Ascending aorta (tissue), 2 donors: ENCODE measurements around the gene ZNF33B. TPM values are rescaled to one million over a fixed set of nuclear protein-coding genes. Genes with fewer than 3 reads are reported as not detected.

Experiments
- DNase-seq, 2 donors: peaks; one replicate each; pipeline ENCODE4 v3.0.0-alpha.2; 2019; ENCODE audit warnings: low spot score in 2 of 2
- H3K27ac ChIP-seq, 2 donors: fragments of 200-600 bp; sonication (generic); one replicate each; pipeline ENCODE4 v1.5.1; 2016 to 2017; ENCODE audit warnings: mild to moderate bottlenecking in 1 of 2
- H3K27me3 ChIP-seq: fragments of 200-600 bp; sonication (generic); one replicate; pipeline ENCODE4 v1.5.1; 2017
- H3K36me3 ChIP-seq, 2 donors: fragments of 200-600 bp; sonication (generic); one replicate each; pipeline ENCODE4 v1.5.1; 2016
- H3K4me1 ChIP-seq, 2 donors: fragments of 200-600 bp; sonication (generic); one replicate each; pipeline ENCODE4 v1.5.1; 2016 to 2017; ENCODE audit warnings: mild to moderate bottlenecking in 1 of 2
- H3K4me3 ChIP-seq, 2 donors: fragments of 200-600 bp; sonication (generic); one replicate each; pipeline ENCODE4 v1.5.1; 2016 to 2017; ENCODE audit warnings: mild to moderate bottlenecking in 1 of 2
- H3K9me3 ChIP-seq, 2 donors: fragments of 200-600 bp; sonication (generic); one replicate each; pipeline ENCODE4 v1.5.1; 2016
- CTCF ChIP-seq, 3 experiments: fragments of 200-600 bp in 2 of 3; fragments of 450-650 bp in 1 of 3; sonication (generic) in 2 of 3; IDR thresholded peaks; one replicate each; pipeline ENCODE4 v1.5.1; 2016 to 2019; ENCODE audit warnings: antibody characterized with exemption in 3 of 3, mild to moderate bottlenecking in 1 of 3, moderate library complexity in 1 of 3
- intact Hi-C: fragments of 100-400 bp; cut with DNase I; formaldehyde crosslinking; loops from one replicate; pipeline ENCODE4 v1.15.1; 2023
- total RNA-seq: library from RNA; depleted of rRNA; stranded (reverse); fragments of >200 nt; gene quantifications from one replicate; pipeline ENCODE4 v1.1.0, GENCODE V29; 2016

ZNF33B gene
- total RNA-seq, 1 donor from 2014 or later: 8.6 TPM

DNA sequence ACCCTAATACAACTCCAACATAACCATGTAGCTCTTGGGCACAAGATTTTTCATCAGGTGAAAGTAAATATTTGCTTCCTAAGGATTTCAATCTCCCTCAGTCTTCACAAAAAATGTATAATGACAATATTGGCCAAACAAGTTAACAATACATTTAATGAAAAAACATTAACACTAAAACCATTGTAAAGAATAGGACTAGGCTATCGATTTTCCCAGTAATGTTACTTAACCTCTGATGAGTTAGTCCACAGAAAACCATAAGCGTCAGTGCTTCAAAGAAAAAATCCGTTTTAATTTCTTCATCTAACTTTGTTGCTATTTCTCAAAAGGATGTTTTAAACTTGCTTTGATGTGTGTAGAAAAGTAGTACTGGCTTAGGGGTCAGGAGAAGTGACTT lies 1.2 kb downstream of the ZNF33B start:
- no peak for DNase-seq
- no peaks in the 10 kb centered on the region for H3K36me3 ChIP-seq
- intact Hi-C loops: loop anchor here (5.0 to 10.0 kb wide), 3 partner anchors 85 to 145 kb away; partner anchors contain the start of gene BMS1
- no peaks in the 10 kb centered on the region for H3K4me1 ChIP-seq
- peak overlapping the region in 1 of 2 donors; percentile 82 for H3K4me3 ChIP-seq
- H3K9me3 ChIP-seq: no peaks in the 10 kb centered on the region
- no peak for TF ChIP-seq CTCF (IDR thresholded peaks at IDR 0.05)
- H3K27me3 ChIP-seq: no peaks in the 10 kb centered on the region
- peak overlapping the region; percentile 90 to 91 for H3K27ac ChIP-seq

DNA sequence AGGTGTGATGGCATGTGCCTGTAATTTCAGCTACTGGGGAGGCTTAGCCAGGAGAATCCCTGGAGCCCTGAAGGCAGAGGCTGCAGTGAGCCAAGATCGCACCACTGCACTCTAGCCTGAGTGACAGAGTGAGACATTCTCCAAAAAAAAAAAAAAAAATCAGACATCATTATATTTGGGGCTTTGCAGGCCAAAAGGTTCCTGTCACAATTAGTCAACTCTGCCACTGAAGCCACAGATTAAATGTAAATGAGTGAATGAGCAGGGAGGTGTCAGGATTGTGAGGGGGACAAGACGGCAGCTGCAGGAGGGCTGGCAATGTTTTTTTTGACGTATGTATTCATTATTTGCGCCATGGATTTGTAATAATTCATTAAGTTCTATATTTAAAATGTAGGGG lies 3.3 kb downstream of the ZNF33B start:
- no peaks in the 10 kb centered on the region for H3K4me1 ChIP-seq
- H3K27ac ChIP-seq: no peak overlapping the region
- H3K4me3 ChIP-seq: no peak overlapping the region
- H3K9me3 ChIP-seq: no peaks in the 10 kb centered on the region
- H3K27me3 ChIP-seq: no peaks in the 10 kb centered on the region
- intact Hi-C loops: loop anchor here (5.0 to 10.0 kb wide), 3 partner anchors 83 to 147 kb away; partner anchors contain the start of gene BMS1
- peaks cover 5 to 20% of the 10 kb centered on the region in 2 donors for H3K36me3 ChIP-seq
- DNase-seq: no peak
- TF ChIP-seq CTCF (IDR thresholded peaks at IDR 0.05): no peak

DNA sequence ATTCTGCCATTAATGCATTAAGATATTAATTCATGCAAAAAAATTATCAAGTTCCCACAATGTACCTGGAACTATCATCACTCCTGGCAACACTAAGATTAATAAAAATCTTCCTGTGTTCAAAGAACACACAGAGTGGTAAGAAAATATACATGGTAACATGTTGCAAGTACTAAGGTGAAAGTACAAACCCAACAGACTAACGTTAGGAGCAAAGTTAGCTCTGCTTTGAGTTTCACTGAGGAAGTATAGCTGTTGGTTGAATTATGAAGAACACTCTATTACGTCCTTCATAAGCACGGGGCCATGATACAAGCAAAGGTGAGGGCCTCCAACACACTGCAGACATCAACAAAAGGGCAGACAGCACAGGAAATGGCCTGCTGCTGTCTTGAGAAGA lies 5.8 kb downstream of the ZNF33B start:
- Histone ChIP-seq H3K9me3 (no peaks in the 10 kb centered on the region), H3K4me1 (no peaks in the 10 kb centered on the region), H3K27me3 (no peaks in the 10 kb centered on the region), H3K27ac (no peak overlapping the region), H3K4me3 (no peak overlapping the region), H3K36me3 (peaks cover 13 to 43% of the 10 kb centered on the region in 2 donors)
- no peak for DNase-seq
- intact Hi-C loops: loop anchor here (10.0 kb wide), 1 partner anchor 122 kb away; no protein-coding TSS in a partner anchor
- TF ChIP-seq CTCF (IDR thresholded peaks at IDR 0.05): no peak

DNA sequence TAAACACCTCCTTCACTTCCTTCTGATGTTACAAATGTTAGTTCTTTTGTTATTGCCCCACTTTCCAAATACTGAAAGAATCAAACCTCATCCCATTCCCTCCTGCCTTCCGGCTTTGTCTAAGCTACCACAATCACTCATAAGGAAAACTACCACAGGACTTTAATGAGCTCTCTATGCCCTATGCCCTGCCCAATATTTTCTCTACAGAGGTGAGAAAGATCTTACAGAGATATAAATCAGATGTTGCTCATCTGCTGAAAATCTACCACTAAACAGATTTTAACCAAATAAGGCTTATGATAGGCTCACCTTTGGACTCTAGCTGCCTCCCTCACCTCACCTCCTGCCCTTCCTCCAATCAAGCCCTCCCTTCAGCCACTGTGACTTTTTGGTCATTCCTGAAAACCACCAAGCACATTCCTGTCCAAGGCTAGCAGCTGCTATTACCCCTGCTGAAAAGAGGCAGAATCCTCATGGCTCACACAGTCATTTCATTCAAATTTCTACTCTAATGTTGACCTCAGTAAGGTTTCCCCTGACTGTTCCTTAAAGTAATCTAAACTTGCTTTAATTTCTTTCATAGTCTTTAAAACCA lies 7.7 kb downstream of the ZNF33B start:
- Histone ChIP-seq H3K9me3 (no peaks in the 10 kb centered on the region), H3K27ac (no peak overlapping the region), H3K27me3 (no peaks in the 10 kb centered on the region), H3K4me1 (no peaks in the 10 kb centered on the region), H3K36me3 (peaks cover 18 to 54% of the 10 kb centered on the region in 2 donors), H3K4me3 (no peak overlapping the region)
- no peak for DNase-seq
- intact Hi-C loops: loop anchor here (10.0 kb wide), 1 partner anchor 124 kb away; no protein-coding TSS in a partner anchor
- no peak for TF ChIP-seq CTCF (IDR thresholded peaks at IDR 0.05)

DNA sequence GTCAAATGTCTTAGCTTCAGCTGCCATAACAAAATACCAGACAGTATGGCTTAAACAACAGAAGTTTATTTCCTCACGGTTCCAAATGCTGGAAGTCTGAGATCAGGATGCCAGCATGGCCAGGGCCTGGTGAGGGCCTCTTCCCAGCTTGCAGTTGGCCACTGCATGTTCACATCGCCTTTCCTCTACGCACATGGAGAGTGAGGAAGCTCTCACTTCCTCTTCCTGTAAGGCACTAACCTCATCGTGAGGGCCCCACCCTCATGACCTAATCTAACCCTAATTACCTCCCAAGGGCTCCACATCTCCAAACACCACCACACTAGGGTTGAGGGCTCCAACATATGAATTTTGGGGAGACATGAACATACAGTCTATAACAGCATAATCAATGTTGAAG lies 14.4 kb downstream of the ZNF33B start:
- Histone ChIP-seq H3K27ac (no peak overlapping the region), H3K4me3 (no peak overlapping the region), H3K9me3 (no peaks in the 10 kb centered on the region), H3K36me3 (peaks cover 19 to 38% of the 10 kb centered on the region in 2 donors), H3K4me1 (no peaks in the 10 kb centered on the region), H3K27me3 (no peaks in the 10 kb centered on the region)
- no peak for TF ChIP-seq CTCF (IDR thresholded peaks at IDR 0.05)
- intact Hi-C loops: no loop called here
- DNase-seq: no peak
